Transverse colon (tissue), 3 donors: ENCODE data around the gene DISP3.

Source experiments
- EP300 ChIP-seq: sonication (generic); formaldehyde crosslinking; IDR thresholded peaks from one replicate; pipeline ENCODE4 v1.6.1; 2017; ENCODE audit warnings: antibody characterized with exemption, low read depth
- TF ChIP-seq, protein P1 (sequence below), 5 experiments: fragments of 200-600 bp in 3 of 5; fragments of 450-650 bp in 2 of 5; sonication (generic) in 3 of 5; IDR thresholded peaks; 1 replicate in 2 of 5; 2 replicates in 3 of 5; pipeline ENCODE4 v1.5.1; 2016 to 2017; ENCODE audit warnings: antibody characterized with exemption in 5 of 5, inconsistent platforms in 3 of 5, mild to moderate bottlenecking in 2 of 5, moderate library complexity in 1 of 5

DNA sequence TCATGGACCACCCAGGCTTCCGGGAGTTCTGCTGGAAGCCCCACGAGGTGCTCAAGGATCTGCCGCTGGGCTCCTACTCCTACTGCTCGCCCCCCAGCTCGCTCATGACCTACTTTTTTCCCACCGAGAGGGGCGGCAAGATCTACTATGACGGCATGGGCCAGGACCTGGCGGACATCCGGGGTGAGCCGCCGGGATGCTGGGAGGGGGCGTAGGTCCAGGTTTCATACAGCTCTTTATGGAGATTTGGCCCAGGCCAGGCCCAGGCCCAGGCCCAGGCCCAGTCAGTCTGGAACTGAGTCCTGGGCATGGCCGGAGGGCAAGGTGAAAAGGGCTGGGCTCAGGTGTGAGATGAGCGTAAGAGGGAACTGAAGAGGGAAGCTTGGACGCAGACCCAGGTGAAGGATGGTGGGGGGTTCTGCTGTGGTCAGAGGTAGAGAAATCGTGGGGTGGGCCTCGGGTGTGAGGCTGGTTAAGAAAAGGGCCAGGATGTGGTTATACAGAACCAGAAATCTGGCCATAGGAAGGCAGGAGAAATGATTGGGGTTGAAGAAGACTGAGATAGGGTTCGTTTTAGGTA, 23.0 kb downstream of the DISP3 start:
- TF ChIP-seq, protein P1, sequence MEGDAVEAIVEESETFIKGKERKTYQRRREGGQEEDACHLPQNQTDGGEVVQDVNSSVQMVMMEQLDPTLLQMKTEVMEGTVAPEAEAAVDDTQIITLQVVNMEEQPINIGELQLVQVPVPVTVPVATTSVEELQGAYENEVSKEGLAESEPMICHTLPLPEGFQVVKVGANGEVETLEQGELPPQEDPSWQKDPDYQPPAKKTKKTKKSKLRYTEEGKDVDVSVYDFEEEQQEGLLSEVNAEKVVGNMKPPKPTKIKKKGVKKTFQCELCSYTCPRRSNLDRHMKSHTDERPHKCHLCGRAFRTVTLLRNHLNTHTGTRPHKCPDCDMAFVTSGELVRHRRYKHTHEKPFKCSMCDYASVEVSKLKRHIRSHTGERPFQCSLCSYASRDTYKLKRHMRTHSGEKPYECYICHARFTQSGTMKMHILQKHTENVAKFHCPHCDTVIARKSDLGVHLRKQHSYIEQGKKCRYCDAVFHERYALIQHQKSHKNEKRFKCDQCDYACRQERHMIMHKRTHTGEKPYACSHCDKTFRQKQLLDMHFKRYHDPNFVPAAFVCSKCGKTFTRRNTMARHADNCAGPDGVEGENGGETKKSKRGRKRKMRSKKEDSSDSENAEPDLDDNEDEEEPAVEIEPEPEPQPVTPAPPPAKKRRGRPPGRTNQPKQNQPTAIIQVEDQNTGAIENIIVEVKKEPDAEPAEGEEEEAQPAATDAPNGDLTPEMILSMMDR (IDR thresholded peaks at IDR 0.05): no peak
- TF ChIP-seq EP300: no peak
